A549 (cell line): Measurements from ENCODE around the gene TRDMT1. TPM values are rescaled to one million over a fixed set of nuclear protein-coding genes. Genes with fewer than 3 reads are reported as not detected.

Experiments
- ATAC-seq, 2 experiments: fragments of 200-7000 bp in 1 of 2; fragments of >200 bp in 1 of 2; cut with Nextera tagmentation in 1 of 2; cut with Tn5 transposase in 1 of 2; 3 replicates each; pipeline versions ENCODE4 v1.8.0 to v1.9.1; 2018 to 2020; ENCODE audit warnings: mild to moderate bottlenecking in 1 of 2, moderate library complexity in 1 of 2
- CTCF ChIA-PET: fragments of 300-600 bp; sonication (Branson Sonifier 250); formaldehyde crosslinking; extraction: SDS; loops from one replicate; lab custom pipeline; 2021; ENCODE audit warnings: antibody characterized with exemption, inconsistent platforms; lab: Yijun Ruan, JAX
- POLR2A ChIA-PET: fragments of 350-600 bp; formaldehyde crosslinking; extraction: SDS; loops from one replicate; lab custom pipeline; 2021; ENCODE audit warnings: antibody characterized with exemption, inconsistent platforms; lab: Yijun Ruan, JAX
- DNase-seq, 2 experiments: peaks; one replicate each; pipeline versions ENCODE4 v3.0.0 to v3.0.0-alpha.2; 2011 to 2016; ENCODE audit warnings: low read depth in 1 of 2, low spot score in 1 of 2
- FAIRE-seq: peaks from 2 replicates; lab custom pipeline; 2011; peaks lifted over from hg19 to GRCh38; lab: Jason Lieb, UNC
- H3K27ac ChIP-seq, 2 experiments: fragments of >200 bp; sonication (Bioruptor Twin); formaldehyde crosslinking; 3 replicates each; pipeline ENCODE4 v1.5.1; 2016 to 2017
- H3K4me1 ChIP-seq: fragments of >200 bp; sonication (Bioruptor Twin); formaldehyde crosslinking; 3 replicates; pipeline ENCODE4 v1.6.1; 2016
- H3K4me2 ChIP-seq: fragments of >200 bp; sonication (Bioruptor Twin); formaldehyde crosslinking; 3 replicates; pipeline ENCODE4 v1.6.1; 2016
- H3K4me3 ChIP-seq: fragments of >200 bp; sonication (Bioruptor Twin); formaldehyde crosslinking; 3 replicates; pipeline ENCODE4 v1.5.1; 2016
- H3K9me3 ChIP-seq: fragments of >200 bp; sonication (Bioruptor Twin); formaldehyde crosslinking; 3 replicates; pipeline ENCODE4 v1.6.1; 2016
- CBX2 ChIP-seq: fragments of 200-600 bp; sonication (generic); IDR thresholded peaks from 2 replicates; pipeline ENCODE4 v1.6.1; 2016; ENCODE audit warnings: low read depth, mild to moderate bottlenecking, borderline replicate concordance
- CHD2 ChIP-seq: fragments of 150-350 bp; IDR thresholded peaks from 2 replicates; pipeline ENCODE4 v1.6.1; 2014; ENCODE audit warnings: low read length; ENCODE audit not compliant: partially characterized antibody
- ESRRA ChIP-seq: fragments of 150-350 bp; IDR thresholded peaks from 2 replicates; pipeline ENCODE4 v1.6.1; 2014; ENCODE audit warnings: mild to moderate bottlenecking, low read length, borderline replicate concordance
- HEYL ChIP-seq: fragments of 250-450 bp; sonication (Bioruptor Pico); IDR thresholded peaks from 2 replicates; pipeline ENCODE4 v1.8.0; 2021; ENCODE audit warnings: mild to moderate bottlenecking, moderate library complexity
- HOXB5 ChIP-seq: fragments of 250-450 bp; sonication (Bioruptor Pico); IDR thresholded peaks from 2 replicates; pipeline ENCODE4 v1.5.0; 2020; ENCODE audit warnings: mild to moderate bottlenecking, moderate library complexity
- NR3C1 ChIP-seq: fragments of >200 bp; sonication (Bioruptor Twin); formaldehyde crosslinking; IDR thresholded peaks from 3 replicates; pipeline ENCODE4 v1.6.1; 2017
- POLR2A ChIP-seq: IDR thresholded peaks from 2 replicates; pipeline ENCODE4 v1.6.1; 2012; ENCODE audit warnings: mild to moderate bottlenecking, low read length
- RARB ChIP-seq: fragments of 250-450 bp; sonication (Bioruptor Pico); IDR thresholded peaks from 2 replicates; pipeline ENCODE4 v1.8.0; 2021; ENCODE audit warnings: mild to moderate bottlenecking, moderate library complexity
- RCOR1 ChIP-seq: fragments of 150-350 bp; IDR thresholded peaks from 2 replicates; pipeline ENCODE4 v1.6.1; 2014; ENCODE audit warnings: antibody characterized with exemption, low read length, low read depth
- SMC3 ChIP-seq: fragments of >200 bp; sonication (Bioruptor Twin); formaldehyde crosslinking; IDR thresholded peaks from 3 replicates; pipeline ENCODE4 v1.6.1; 2018; ENCODE audit warnings: inconsistent platforms
- ZSCAN20 ChIP-seq: fragments of 250-450 bp; sonication (Bioruptor Pico); IDR thresholded peaks from 2 replicates; pipeline ENCODE4 v1.8.0; 2022; ENCODE audit warnings: mild to moderate bottlenecking, moderate library complexity
- WGBS: methylation state at CpG from one replicate; pipeline ENCODE4 v1.1.6; 2017; ENCODE audit errors: missing lambda C conversion rate; 5-methylcytosine and 5-hydroxymethylcytosine counted together
- polyA plus RNA-seq, 4 experiments: library from polyadenylated mRNA; depleted of rRNA in 3 of 4; stranded (reverse); fragments of >200 nt; fragmentation: RNase III in 1 of 4; extraction: RNeasy Plus Mini Kit Qiagen cat#74134 plus additional on column Dnase treatment in 1 of 4; gene quantifications; 2 replicates in 3 of 4; 3 replicates in 1 of 4; pipeline ENCODE4 v1.2.3, GENCODE V29; 2011 to 2017
- small RNA-seq, 6 experiments: library from RNA; depleted of rRNA; stranded (forward); fragments of <200 nt; gene quantifications; one replicate each; pipeline ENCODE3, GENCODE V24; 2012
- TF ChIP-seq, protein P1 (sequence below): IDR thresholded peaks from 2 replicates; pipeline ENCODE4 v1.6.1; 2012; ENCODE audit warnings: low read depth, borderline replicate concordance

Gene TRDMT1
- polyA plus RNA-seq, 2 of the 4 experiments (the other 2 are of a cell fraction): 2.4 to 7.4 TPM

DNA sequence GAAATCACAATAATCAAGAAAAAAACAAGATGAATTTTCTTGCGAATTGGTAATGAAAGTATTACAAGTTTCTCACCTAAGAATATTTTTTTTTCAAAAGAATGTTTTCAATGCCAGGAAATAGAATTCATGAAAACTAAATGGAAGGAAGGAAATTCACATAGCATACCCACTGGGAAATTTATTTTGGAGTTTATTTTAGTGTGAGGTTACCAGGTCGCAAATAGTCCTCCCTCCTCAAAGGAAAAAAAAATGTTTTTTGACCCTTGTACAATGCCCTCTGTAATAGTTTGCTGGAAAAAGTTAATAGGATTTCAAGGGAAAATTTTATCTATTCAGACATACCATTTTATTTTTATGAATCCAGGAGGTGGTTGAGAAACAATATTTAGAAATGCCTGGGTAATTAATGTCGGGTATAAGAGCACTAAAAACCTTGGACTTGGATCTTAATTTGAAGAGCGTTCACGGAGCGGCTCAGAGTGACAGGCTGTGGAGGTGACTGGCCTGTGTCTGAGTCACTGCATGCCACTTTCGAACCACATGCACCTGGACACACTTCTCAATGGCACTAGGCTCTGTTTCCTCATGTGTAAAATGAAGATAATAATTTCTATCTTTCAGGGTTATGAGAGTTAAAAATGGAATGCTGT is 100.1 kb downstream of the TRDMT1 start:
- H3K4me3 ChIP-seq: no peak overlapping the region
- no peak overlapping the region for H3K27ac ChIP-seq
- H3K4me1 ChIP-seq: no peaks in the 10 kb centered on the region
- no peaks in the 10 kb centered on the region for H3K9me3 ChIP-seq
- CTCF ChIA-PET: interaction anchor here (1.0 to 1.1 kb wide), 2 partner anchors 11 to 257 kb away, joined by 3 to 4 read pairs; no protein-coding TSS in a partner anchor
- peak; percentile 7 for FAIRE-seq
- no peak for TF ChIP-seq ESRRA
- POLR2A ChIA-PET: no interaction called here
- no peak for ATAC-seq
- no peak for DNase-seq
- WGBS: 75% methylated on average over 7 of the region's 7 CpGs
- H3K4me2 ChIP-seq: no peak overlapping the region

DNA sequence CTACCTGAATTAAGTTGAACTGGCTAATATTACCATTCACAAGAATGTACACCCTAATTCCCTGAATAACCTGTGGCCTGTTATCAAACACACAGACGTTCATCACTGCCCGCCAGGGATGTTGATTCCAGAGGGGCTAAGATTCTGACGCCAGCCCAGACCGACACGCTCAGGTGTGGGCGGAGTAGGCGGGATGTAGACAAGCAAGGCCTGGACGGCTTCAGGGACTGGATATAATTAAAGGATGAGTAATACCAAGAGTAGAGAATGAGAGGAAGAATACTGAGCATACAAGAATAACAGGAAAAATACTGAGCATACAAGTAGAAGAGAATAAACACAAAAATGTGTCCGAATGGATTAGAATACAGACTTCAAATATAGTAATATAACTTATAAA is 100.9 kb downstream of the TRDMT1 start:
- ChIA-PET POLR2A (no interaction called here), CTCF (no interaction called here)
- no peaks in the 10 kb centered on the region for H3K4me1 ChIP-seq
- 78% methylated on average over 9 of the region's 9 CpGs for WGBS
- TF ChIP-seq CBX2: no peak
- TF ChIP-seq, all 56 proteins: peak for 0
- FAIRE-seq (no peak), DNase-seq (no peak), ATAC-seq (no peak)
- no peak overlapping the region for H3K4me2 ChIP-seq
- H3K9me3 ChIP-seq: no peaks in the 10 kb centered on the region
- no peak overlapping the region for H3K4me3 ChIP-seq
- H3K27ac ChIP-seq: no peak overlapping the region

GRCh38 chr10:17098012-17098411 is 103.5 kb downstream of the TRDMT1 start:
- DNase-seq (no peak), ATAC-seq (no peak), FAIRE-seq (no peak)
- Histone ChIP-seq H3K4me1 (no peaks in the 10 kb centered on the region), H3K9me3 (peaks cover 10% of the 10 kb centered on the region; the same call in 2 of the 3 replicates), H3K4me3 (no peak overlapping the region), H3K27ac (no peak overlapping the region), H3K4me2 (no peak overlapping the region)
- ChIA-PET CTCF (interaction anchor here (0.6 kb wide), 1 partner anchor 54 kb away, joined by 3 read pairs; no protein-coding TSS in a partner anchor), POLR2A (no interaction called here)
- TF ChIP-seq, protein P1, sequence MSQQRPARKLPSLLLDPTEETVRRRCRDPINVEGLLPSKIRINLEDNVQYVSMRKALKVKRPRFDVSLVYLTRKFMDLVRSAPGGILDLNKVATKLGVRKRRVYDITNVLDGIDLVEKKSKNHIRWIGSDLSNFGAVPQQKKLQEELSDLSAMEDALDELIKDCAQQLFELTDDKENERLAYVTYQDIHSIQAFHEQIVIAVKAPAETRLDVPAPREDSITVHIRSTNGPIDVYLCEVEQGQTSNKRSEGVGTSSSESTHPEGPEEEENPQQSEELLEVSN: no peak
- TF ChIP-seq NR3C1 (no peak), POLR2A (no peak), RARB (CRISPR knock-in tag) (no peak), ZSCAN20 (no peak), SMC3 (no peak), RCOR1 (no peak), CHD2 (no peak), HEYL (CRISPR knock-in tag) (no peak), HOXB5 (no peak)
- 78% methylated on average over 3 of the region's 3 CpGs for WGBS

Small RNA genes within 50 kb of the gene (small RNA-seq; reads per million reads assigned to genes)
- gene AC067747.1: 0 reads per million in 6 experiments

Other genes with a start within 250 kb of the TRDMT1 start
- 0.28 and 0.40 TPM in 2 replicates for gene CUBN, start 71.9 kb downstream of the TRDMT1 start, polyA plus RNA-seq (2011; rRNA removed)
- gene CUBN, start 71.9 kb downstream of the TRDMT1 start, polyA plus RNA-seq (2017; fragmentation: RNase III; extraction: RNeasy Plus Mini Kit Qiagen cat#74134 plus additional on column Dnase treatment): 0.04 to 0.08 TPM (median 0.08 TPM) in 3 replicates
- gene VIM, start 26.6 kb upstream of the TRDMT1 start, polyA plus RNA-seq (2011; rRNA removed): 773 and 848 TPM in 2 replicates
- 830 to 987 TPM (median 875 TPM) in 3 replicates for gene VIM, start 26.6 kb upstream of the TRDMT1 start, polyA plus RNA-seq (2017; fragmentation: RNase III; extraction: RNeasy Plus Mini Kit Qiagen cat#74134 plus additional on column Dnase treatment)